Measurements from ENCODE around the gene RNF169. TPM values are rescaled to one million over a fixed set of nuclear protein-coding genes. Genes with fewer than 3 reads are reported as not detected.
A peak's percentile ranks its signal among the peaks of the same experiment; 100 is the strongest.

RNF169 gene
- 23.3 and 28.1 TPM in 2 replicates for total RNA-seq (2012; rRNA removed)
- polyA plus RNA-seq (2012; rRNA removed): 3.0 and 3.6 TPM in 2 replicates
- polyA plus RNA-seq (2012; cell fraction: cytosol; rRNA removed): 0.73 and 0.82 TPM in 2 replicates
- 1.2 and 7.6 TPM in 2 replicates for polyA plus RNA-seq (2012; cell fraction: nucleus; rRNA removed; ENCODE audit: low replicate concordance)
- Bru-seq, nascent RNA: percentile 92 among the genes with signal in this experiment
- percentile 88 among the genes with signal in this experiment for BruChase-seq, experiment 1, labeled RNA remaining after a 6-hour chase
- percentile 91 among the genes with signal in this experiment for BruChase-seq, experiment 2, labeled RNA remaining after a 2-hour chase
- long read RNA-seq, full-length matches to known transcripts: 2 of 11 reads
- long read RNA-seq, partial matches to known transcripts: 1 of 11 reads
- long read RNA-seq, other reads (novel, unspliced or antisense): 8 of 11 reads

- peak; percentile 99 for ATAC-seq (ENCODE audit: low read depth)
- H4K91ac ChIP-seq (ENCODE audit: insufficient read depth, low read depth, low read length): peak within 1 kb of the TSS; percentile 69
- peak within 1 kb of the TSS; percentile 66 to 91 for H4K8ac ChIP-seq (ENCODE audit: low read depth in 2 of 2, low read length in 2 of 2)
- WGBS, 2 experiments (ENCODE audit: extremely low coverage in 2 of 2, insufficient read length in 1 of 2): 2% methylated on average over 21 of the region's 47 CpGs; no CpG with 5 or more reads in 1 of the 2 experiments
- H2BK15ac ChIP-seq (ENCODE audit: low read depth, low read length): peak within 1 kb of the TSS; percentile 91; the same call in 2 of the 3 replicates
- peak within 1 kb of the TSS; percentile 68 for H4K5ac ChIP-seq (ENCODE audit: low read depth, low read length)
- H2BK5ac ChIP-seq (ENCODE audit: low read depth, low read length, poor library complexity, severe bottlenecking): peak within 1 kb of the TSS; percentile 79
- H3K18ac ChIP-seq (ENCODE audit: low read depth, low read length): peak within 1 kb of the TSS; percentile 68
- H3K4me2 ChIP-seq (ENCODE audit: low read depth, low read length): peak within 1 kb of the TSS; percentile 91
- peak within 1 kb of the TSS; percentile 43 for H2BK120ac ChIP-seq (ENCODE audit: low read depth, low read length)
- DNase-seq: peak; percentile 96
- H4K20me1 ChIP-seq (ENCODE audit: insufficient read depth, low read length): peaks cover 4% of the 10 kb centered on the region; the same call in 1 of the 2 replicates
- no peaks in the 10 kb centered on the region for H3K36me3 ChIP-seq (ENCODE audit: control insufficient read depth, insufficient read depth, low read length)
- TF ChIP-seq RFX5 (IDR thresholded peaks at IDR 0.05; ENCODE audit: low read depth, low read length) (0 out of 2 replicates have a peak, but pooled peaks have one; percentile 40), POLR2A (IDR thresholded peaks at IDR 0.05; ENCODE audit: low read depth, low read length) (peak; percentile 92), MAZ (IDR thresholded peaks at IDR 0.05; ENCODE audit: borderline replicate concordance, low read depth, low read length) (peak; percentile 78; the same call in 1 of the 2 replicates)
- TF ChIP-seq, protein P1, sequence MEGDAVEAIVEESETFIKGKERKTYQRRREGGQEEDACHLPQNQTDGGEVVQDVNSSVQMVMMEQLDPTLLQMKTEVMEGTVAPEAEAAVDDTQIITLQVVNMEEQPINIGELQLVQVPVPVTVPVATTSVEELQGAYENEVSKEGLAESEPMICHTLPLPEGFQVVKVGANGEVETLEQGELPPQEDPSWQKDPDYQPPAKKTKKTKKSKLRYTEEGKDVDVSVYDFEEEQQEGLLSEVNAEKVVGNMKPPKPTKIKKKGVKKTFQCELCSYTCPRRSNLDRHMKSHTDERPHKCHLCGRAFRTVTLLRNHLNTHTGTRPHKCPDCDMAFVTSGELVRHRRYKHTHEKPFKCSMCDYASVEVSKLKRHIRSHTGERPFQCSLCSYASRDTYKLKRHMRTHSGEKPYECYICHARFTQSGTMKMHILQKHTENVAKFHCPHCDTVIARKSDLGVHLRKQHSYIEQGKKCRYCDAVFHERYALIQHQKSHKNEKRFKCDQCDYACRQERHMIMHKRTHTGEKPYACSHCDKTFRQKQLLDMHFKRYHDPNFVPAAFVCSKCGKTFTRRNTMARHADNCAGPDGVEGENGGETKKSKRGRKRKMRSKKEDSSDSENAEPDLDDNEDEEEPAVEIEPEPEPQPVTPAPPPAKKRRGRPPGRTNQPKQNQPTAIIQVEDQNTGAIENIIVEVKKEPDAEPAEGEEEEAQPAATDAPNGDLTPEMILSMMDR (conservative IDR thresholded peaks at IDR 0.05; ENCODE audit: low read depth, low read length): no peak
- H2AK5ac ChIP-seq (ENCODE audit: low read depth, low read length): peak within 1 kb of the TSS; percentile 82
- POLR2A ChIA-PET (ENCODE audit: unreplicated experiment): interaction anchor here (0.6 kb wide), 1 partner anchor 71 kb away, joined by 5 read pairs; no protein-coding TSS in a partner anchor
- no TSS peak for BruUV-seq (replicated peaks)
- dilution Hi-C loops (cut with HindIII; ENCODE audit: low sequenced_read_pairs, unreplicated experiment) (loop anchor here (25.0 kb wide), 1 partner anchor 136 kb away; no protein-coding TSS in a partner anchor), in situ Hi-C loops (cut with MboI; ENCODE audit: low sequenced_read_pairs) (no loop called here), intact Hi-C loops (cut with micrococcal nuclease) (loop anchor here (2.0 kb wide), 1 partner anchor 26 kb away; no protein-coding TSS in a partner anchor)
- peak within 1 kb of the TSS; percentile 90 for H3K23ac ChIP-seq (ENCODE audit: low read depth, low read length)
- H3K79me1 ChIP-seq (ENCODE audit: low read depth in 1 of 2, low read length in 2 of 2): peaks cover 4 to 24% of the 10 kb centered on the region in 2 experiments; a peak in 2 of 4 replicates
- H3K56ac ChIP-seq (ENCODE audit: extremely low read depth, insufficient read depth, low read length): no peak within 1 kb of the TSS; the same call in none of the 2 replicates
- H3K9me3 ChIP-seq (ENCODE audit: control insufficient read depth, insufficient read depth, low read length): no peaks in the 10 kb centered on the region
- H3K27me3 ChIP-seq (ENCODE audit: control insufficient read depth, insufficient read depth, low read length): no peaks in the 10 kb centered on the region
- peak within 1 kb of the TSS; percentile 89 for H3K9ac ChIP-seq (ENCODE audit: low read depth, low read length)
- CTCF ChIA-PET: interaction anchor here (0.7 kb wide), 1 partner anchor 46 kb away, joined by 3 read pairs; no protein-coding TSS in a partner anchor
- H3K9me1 ChIP-seq (ENCODE audit: insufficient read depth, low read length): peaks cover 10% of the 10 kb centered on the region
- peak within 1 kb of the TSS; percentile 91 for H2AFZ ChIP-seq (replicated peaks; ENCODE audit: low read length, poor library complexity)
- H3K4me3 ChIP-seq (ENCODE audit: insufficient read depth, low read depth, low read length): peak within 1 kb of the TSS; percentile 90
- peak within 1 kb of the TSS; percentile 95 for H2AK9ac ChIP-seq (replicated peaks; ENCODE audit: low read depth, low read length, poor library complexity)
- H3K4ac ChIP-seq (ENCODE audit: low read depth, low read length): peak within 1 kb of the TSS; percentile 88
- H2BK20ac ChIP-seq (ENCODE audit: low read depth, low read length): peak within 1 kb of the TSS; percentile 47; the same call in 1 of the 2 replicates
- peak within 1 kb of the TSS; percentile 93 for H3K14ac ChIP-seq (replicated peaks; ENCODE audit: low read depth, low read length)
- H3K27ac ChIP-seq (ENCODE audit: insufficient read depth, low read length): peak within 1 kb of the TSS; percentile 85
- peaks cover 13% of the 10 kb centered on the region for H3K4me1 ChIP-seq (ENCODE audit: control insufficient read depth, insufficient read depth, low read length)
Observed at GRCh38 chr11:74748211-74749126, at the start of gene RNF169. Gene RNF169 (plus strand): TSS chr11:74748849. CDS start chr11:74748881, 32 bp downstream.
